ENCODE data around the gene DAND5.

DAND5 gene

GRCh38 chr19:12994701-12995595 is 25.6 kb downstream of the DAND5 start, which contains the start of gene NFIX:
Gene NFIX (plus strand): TSS chr19:12995475. CDS start chr19:12995838, 363 bp downstream.
- DNase-seq (ENCODE audit: low spot score), result peak; percentile 14

- no peak for DNase-seq (ENCODE audit: low spot score)
Observed at GRCh38 chr19:12995596-12996405, 26.4 kb downstream of the DAND5 start.

GRCh38 chr19:12996406-12997094 is 27.2 kb downstream of the DAND5 start:
- no peak for DNase-seq (ENCODE audit: low spot score)

GRCh38 chr19:12997179-12997966 is 28.0 kb downstream of the DAND5 start:
- DNase-seq (ENCODE audit: low spot score), result no peak

- no peak for DNase-seq (ENCODE audit: low spot score)
Observed at GRCh38 chr19:12997967-12998940, 28.9 kb downstream of the DAND5 start.

- no peak for DNase-seq (ENCODE audit: low spot score)
Observed at GRCh38 chr19:13001166-13001501, 31.8 kb downstream of the DAND5 start.

GRCh38 chr19:13001502-13002165 is 32.3 kb downstream of the DAND5 start:
- DNase-seq (ENCODE audit: low spot score), result no peak

GRCh38 chr19:13002166-13002898 is 33.0 kb downstream of the DAND5 start:
- DNase-seq (ENCODE audit: low spot score), result no peak

- DNase-seq (ENCODE audit: low spot score), result no peak
Observed at GRCh38 chr19:13003081-13003480, 33.7 kb downstream of the DAND5 start.

- DNase-seq (ENCODE audit: low spot score), result no peak
Observed at GRCh38 chr19:13004273-13004672, 34.9 kb downstream of the DAND5 start.

GRCh38 chr19:13005253-13005652 is 35.9 kb downstream of the DAND5 start:
- no peak for DNase-seq (ENCODE audit: low spot score)

- no peak for DNase-seq (ENCODE audit: low spot score)
Observed at GRCh38 chr19:13005861-13006370, 36.5 kb downstream of the DAND5 start.

GRCh38 chr19:13006431-13007281 is 37.3 kb downstream of the DAND5 start:
- DNase-seq (ENCODE audit: low spot score), result no peak

GRCh38 chr19:13007292-13008045 is 38.1 kb downstream of the DAND5 start:
- no peak for DNase-seq (ENCODE audit: low spot score)

- DNase-seq (ENCODE audit: low spot score), result no peak
Observed at GRCh38 chr19:13008926-13009787, 39.8 kb downstream of the DAND5 start.
